Uterus (tissue), 4 donors: Measurements from ENCODE around the gene ABCG5. TPM values are rescaled to one million over a fixed set of nuclear protein-coding genes. Genes with fewer than 3 reads are reported as not detected.

ENCODE experiments used
- DNase-seq, 2 donors: peaks; one replicate each; pipeline ENCODE4 v3.0.0-alpha.2; 2019 to 2020
- H3K27ac ChIP-seq, 2 donors: fragments of 200-600 bp; sonication (generic); 1 replicate in 1 of 2; 2 replicates in 1 of 2; pipeline ENCODE4 v1.5.1; 2016 to 2018
- H3K27me3 ChIP-seq, 2 donors: fragments of 200-600 bp; sonication (generic); one replicate each; pipeline ENCODE4 v1.5.1; 2018 to 2019; ENCODE audit warnings: control low read depth in 1 of 2
- H3K36me3 ChIP-seq, 2 donors: fragments of 200-600 bp; sonication (generic); one replicate each; pipeline ENCODE4 v1.5.1; 2019; ENCODE audit warnings: control low read depth in 1 of 2
- H3K4me1 ChIP-seq, 2 donors: fragments of 200-600 bp; sonication (generic); one replicate each; pipeline ENCODE4 v1.5.1; 2018 to 2019; ENCODE audit warnings: control low read depth in 1 of 2
- H3K4me3 ChIP-seq, 2 donors: fragments of 200-600 bp; sonication (generic); 1 replicate in 1 of 2; 2 replicates in 1 of 2; pipeline ENCODE4 v1.5.1; 2018 to 2019; ENCODE audit warnings: mild to moderate bottlenecking in 1 of 2
- H3K9me3 ChIP-seq, 2 donors: fragments of 200-600 bp; sonication (generic); one replicate each; pipeline ENCODE4 v1.5.1; 2019; ENCODE audit warnings: control low read depth in 1 of 2
- POLR2A ChIP-seq, 2 donors: fragments of 450-650 bp; IDR thresholded peaks; one replicate each; pipeline ENCODE4 v1.6.1; 2016; ENCODE audit warnings: antibody characterized with exemption in 2 of 2, mild to moderate bottlenecking in 1 of 2, moderate library complexity in 1 of 2
- intact Hi-C: fragments of 100-400 bp; cut with DNase I; formaldehyde crosslinking; loops from one replicate; pipeline ENCODE4 v1.15.1; 2023; ENCODE audit warnings: low total_unique reads
- total RNA-seq, 4 donors: library from RNA; depleted of rRNA in 3 of 4; stranded (reverse); fragments of >200 nt in 3 of 4; gene quantifications; one replicate each; pipeline versions ENCODE4 v1.1.0 to v1.2.4, GENCODE V29; 2014 to 2023
- TF ChIP-seq, protein P1 (sequence below), 4 experiments: fragments of 200-600 bp in 2 of 4; fragments of 450-650 bp in 2 of 4; sonication (generic) in 2 of 4; IDR thresholded peaks; one replicate each; pipeline ENCODE4 v1.5.1; 2016 to 2019; ENCODE audit warnings: antibody characterized with exemption in 4 of 4, mild to moderate bottlenecking in 2 of 4, moderate library complexity in 1 of 4
- donor health status: DM: yes; HTN: yes; CAD: no.

Gene ABCG5
- total RNA-seq, 4 donors from 2014 or later: not detected

DNA sequence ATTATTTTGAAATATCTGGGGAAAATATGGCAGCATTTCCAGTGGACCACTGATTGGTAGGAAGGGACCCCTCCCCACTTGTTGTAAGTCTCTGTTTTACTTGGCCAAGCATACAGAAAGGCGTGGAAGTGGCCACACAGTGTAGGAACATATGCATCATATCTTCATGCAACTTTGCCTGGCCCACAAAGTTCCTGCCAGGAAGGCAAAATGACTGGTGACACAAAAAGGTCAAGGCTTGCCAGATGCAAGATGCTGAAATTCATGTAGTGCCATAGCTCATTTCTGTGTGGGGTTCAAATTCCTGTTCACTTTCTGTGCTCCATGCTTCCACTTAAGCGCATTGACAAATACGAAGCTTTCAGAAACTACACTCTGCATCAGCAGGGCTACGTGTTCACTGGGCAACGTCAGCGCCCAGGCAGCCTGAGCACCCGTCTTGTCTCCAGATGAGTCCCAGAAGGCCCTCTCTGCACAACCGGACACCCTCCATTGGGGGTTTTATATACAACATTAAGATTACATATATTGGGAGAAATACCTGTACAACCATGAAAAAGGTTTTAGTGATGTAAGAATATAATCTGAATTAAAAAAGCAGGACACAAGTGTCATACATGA, 61.2 kb downstream of the ABCG5 start:
- H3K36me3 ChIP-seq: no peaks in the 10 kb centered on the region
- H3K27ac ChIP-seq: no peak overlapping the region
- no peaks in the 10 kb centered on the region for H3K9me3 ChIP-seq
- no peak overlapping the region for H3K4me3 ChIP-seq
- H3K4me1 ChIP-seq: no peaks in the 10 kb centered on the region
- H3K27me3 ChIP-seq: no peaks in the 10 kb centered on the region
- TF ChIP-seq, protein P1, sequence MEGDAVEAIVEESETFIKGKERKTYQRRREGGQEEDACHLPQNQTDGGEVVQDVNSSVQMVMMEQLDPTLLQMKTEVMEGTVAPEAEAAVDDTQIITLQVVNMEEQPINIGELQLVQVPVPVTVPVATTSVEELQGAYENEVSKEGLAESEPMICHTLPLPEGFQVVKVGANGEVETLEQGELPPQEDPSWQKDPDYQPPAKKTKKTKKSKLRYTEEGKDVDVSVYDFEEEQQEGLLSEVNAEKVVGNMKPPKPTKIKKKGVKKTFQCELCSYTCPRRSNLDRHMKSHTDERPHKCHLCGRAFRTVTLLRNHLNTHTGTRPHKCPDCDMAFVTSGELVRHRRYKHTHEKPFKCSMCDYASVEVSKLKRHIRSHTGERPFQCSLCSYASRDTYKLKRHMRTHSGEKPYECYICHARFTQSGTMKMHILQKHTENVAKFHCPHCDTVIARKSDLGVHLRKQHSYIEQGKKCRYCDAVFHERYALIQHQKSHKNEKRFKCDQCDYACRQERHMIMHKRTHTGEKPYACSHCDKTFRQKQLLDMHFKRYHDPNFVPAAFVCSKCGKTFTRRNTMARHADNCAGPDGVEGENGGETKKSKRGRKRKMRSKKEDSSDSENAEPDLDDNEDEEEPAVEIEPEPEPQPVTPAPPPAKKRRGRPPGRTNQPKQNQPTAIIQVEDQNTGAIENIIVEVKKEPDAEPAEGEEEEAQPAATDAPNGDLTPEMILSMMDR (IDR thresholded peaks at IDR 0.05): no peak
- no peak for TF ChIP-seq POLR2A (IDR thresholded peaks at IDR 0.05)
- DNase-seq: no peak
- intact Hi-C loops: no loop called here

DNA sequence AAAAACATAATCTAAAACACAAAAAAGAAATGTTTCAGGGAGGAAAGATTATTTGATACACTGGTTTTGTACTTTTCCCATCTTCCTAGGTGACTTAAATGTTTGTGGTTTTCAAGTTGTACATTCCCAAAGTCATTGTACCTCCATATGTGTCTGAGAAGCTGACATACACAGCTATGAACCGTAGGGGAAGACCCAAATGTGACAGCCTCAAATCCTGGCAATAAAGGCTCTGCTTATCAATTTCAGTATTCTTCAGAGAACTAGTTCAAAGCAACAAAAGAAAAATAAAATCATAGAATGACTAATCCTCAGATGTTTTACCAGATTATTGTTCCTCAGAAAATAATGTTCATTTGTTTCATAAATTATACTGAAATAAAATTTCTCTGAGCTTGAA, 62.3 kb downstream of the ABCG5 start:
- intact Hi-C loops: no loop called here
- H3K4me1 ChIP-seq: no peaks in the 10 kb centered on the region
- H3K27me3 ChIP-seq: no peaks in the 10 kb centered on the region
- no peaks in the 10 kb centered on the region for H3K36me3 ChIP-seq
- no peaks in the 10 kb centered on the region for H3K9me3 ChIP-seq
- DNase-seq: no peak
- TF ChIP-seq, protein P1 (IDR thresholded peaks at IDR 0.05): no peak
- no peak for TF ChIP-seq POLR2A (IDR thresholded peaks at IDR 0.05)
- no peak overlapping the region for H3K4me3 ChIP-seq
- no peak overlapping the region for H3K27ac ChIP-seq

DNA sequence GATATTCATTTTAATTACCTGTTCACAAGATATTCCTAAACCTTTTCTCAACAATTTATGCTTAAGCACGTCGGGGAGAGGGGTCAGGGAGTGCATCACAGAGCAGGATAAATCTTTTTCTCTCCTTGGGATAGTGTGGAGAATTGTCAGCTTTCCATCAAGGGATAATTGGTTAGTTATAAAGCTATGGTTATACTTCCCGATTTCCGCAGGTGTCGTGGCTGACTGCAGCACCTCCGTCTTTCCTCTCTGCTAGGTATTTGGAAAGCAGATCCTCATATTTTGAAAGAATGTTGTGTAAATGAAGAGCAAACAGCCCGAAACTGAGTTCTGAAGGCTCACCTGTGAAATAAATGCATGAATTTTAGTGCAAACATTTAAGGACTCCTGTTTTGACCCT, 64.0 kb downstream of the ABCG5 start:
- H3K27me3 ChIP-seq: no peaks in the 10 kb centered on the region
- H3K27ac ChIP-seq: peak overlapping the region; percentile 90 to 95
- H3K36me3 ChIP-seq: no peaks in the 10 kb centered on the region
- no peak for DNase-seq
- intact Hi-C loops: no loop called here
- H3K4me3 ChIP-seq: peak overlapping the region; percentile 80 to 86
- no peaks in the 10 kb centered on the region for H3K4me1 ChIP-seq
- TF ChIP-seq POLR2A (IDR thresholded peaks at IDR 0.05): no peak
- TF ChIP-seq, protein P1 (IDR thresholded peaks at IDR 0.05): no peak
- no peaks in the 10 kb centered on the region for H3K9me3 ChIP-seq

DNA sequence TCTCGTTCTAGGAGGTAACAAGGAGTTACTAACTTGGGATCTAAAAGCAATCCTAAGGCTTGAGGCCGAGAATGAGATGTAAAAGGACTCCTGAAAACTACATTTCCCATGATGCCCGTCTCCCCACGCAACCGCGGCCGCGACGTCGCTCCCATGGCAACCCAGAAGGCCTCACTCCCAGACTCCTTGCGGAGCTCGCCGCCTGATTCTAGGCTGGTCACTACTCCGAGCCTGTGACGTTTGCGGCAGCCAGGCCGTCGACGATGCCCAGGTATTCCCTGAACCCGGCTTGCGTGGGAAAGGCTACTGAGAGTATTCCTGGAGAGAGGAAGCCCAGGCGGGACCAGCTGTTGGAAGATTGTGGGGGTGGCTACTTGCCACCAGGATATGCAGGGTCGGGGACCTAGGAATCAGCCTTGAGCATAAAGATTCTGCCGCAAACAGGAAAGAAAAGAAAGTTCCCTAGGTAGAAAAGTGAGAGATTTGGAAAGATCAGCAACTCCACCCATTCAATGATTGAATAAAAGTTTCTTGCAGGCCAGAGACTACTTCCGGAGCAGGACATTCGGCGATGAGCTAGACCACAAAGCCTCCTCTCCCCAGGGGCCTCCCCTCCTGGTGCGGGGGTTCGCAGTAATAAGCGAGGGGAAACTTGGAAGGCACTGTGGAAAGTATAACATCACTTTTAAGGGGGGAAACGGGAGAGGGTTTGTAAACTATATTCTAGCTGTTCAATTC, 64.6 kb downstream of the ABCG5 start, which contains the start of gene DYNC2LI1:
TSS of gene DYNC2LI1 (plus strand) at position 164 of the 738 bp plus-strand sequence. CDS start at position 264, 100 bp downstream.
- peak; percentile 78 to 91 for DNase-seq
- Histone ChIP-seq H3K27me3 (no peaks in the 10 kb centered on the region), H3K27ac (peak within 1 kb of the TSS; percentile 90 to 95), H3K4me1 (no peaks in the 10 kb centered on the region), H3K9me3 (no peaks in the 10 kb centered on the region), H3K4me3 (peak within 1 kb of the TSS; percentile 80 to 86), H3K36me3 (no peaks in the 10 kb centered on the region)
- intact Hi-C loops: no loop called here
- peak; percentile 49 to 70 for TF ChIP-seq POLR2A (IDR thresholded peaks at IDR 0.05)
- TF ChIP-seq, protein P1 (IDR thresholded peaks at IDR 0.05): peak in 1 of 4 experiments; percentile 12

DNA sequence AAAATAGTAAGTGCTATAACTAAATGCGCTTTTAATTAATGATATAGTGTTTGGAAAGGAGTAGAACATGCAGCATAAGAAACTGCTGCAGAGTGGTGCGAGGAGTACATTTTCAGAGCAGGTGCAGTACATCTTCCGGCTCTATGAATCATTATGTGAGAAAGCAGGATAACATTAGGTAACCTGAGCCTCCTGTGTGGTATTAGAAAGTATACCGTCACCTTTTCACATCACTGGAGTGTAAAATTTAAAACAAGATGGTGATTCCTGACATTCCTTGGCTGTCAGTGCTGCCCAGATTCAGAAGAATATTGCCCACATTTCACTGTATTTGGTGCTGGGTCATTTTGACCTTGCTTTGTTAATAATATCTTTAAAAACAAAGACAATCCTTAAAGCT, 72.6 kb downstream of the ABCG5 start:
- Histone ChIP-seq H3K27ac (peak overlapping the region; percentile 50 to 92), H3K36me3 (no peaks in the 10 kb centered on the region)

More for the DNA sequence above, 72.6 kb downstream of the ABCG5 start:
- no peaks in the 10 kb centered on the region for H3K27me3 ChIP-seq
- no peak for DNase-seq
- no peaks in the 10 kb centered on the region for H3K9me3 ChIP-seq
- H3K4me3 ChIP-seq: no peak overlapping the region
- H3K4me1 ChIP-seq: peaks cover 0 to 12% of the 10 kb centered on the region in 2 donors
- TF ChIP-seq POLR2A (IDR thresholded peaks at IDR 0.05): no peak
- TF ChIP-seq, protein P1 (IDR thresholded peaks at IDR 0.05): no peak
- intact Hi-C loops: no loop called here
